Measurements from ENCODE around the gene RHBG.

The RHBG gene

DNA sequence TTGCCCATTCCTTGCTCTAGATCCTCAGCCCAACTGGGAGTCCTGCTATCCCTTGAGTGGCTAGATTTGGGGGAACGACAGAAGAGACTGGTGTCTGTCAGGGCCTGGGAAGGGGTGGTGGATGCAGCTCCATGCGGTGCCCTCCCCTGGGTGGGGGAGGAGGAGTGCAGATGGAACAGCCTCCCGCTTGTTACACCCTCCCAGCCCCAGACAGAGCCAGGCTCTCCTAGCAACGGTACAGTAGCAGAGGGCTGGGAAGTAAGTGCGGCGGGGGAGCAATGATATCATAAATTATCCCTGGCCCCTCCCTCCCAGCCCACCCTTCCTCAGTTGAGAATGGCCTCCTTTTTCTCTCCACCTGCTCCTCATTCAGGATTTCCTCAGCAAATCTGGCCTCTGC, 37.2 kb downstream of the RHBG start:
- TF ChIP-seq EP300 (IDR thresholded peaks at IDR 0.05; ENCODE audit: borderline replicate concordance), result no peak
- no peak for TF ChIP-seq ZBTB7A (IDR thresholded peaks at IDR 0.05; ENCODE audit: low read depth)
- no peak for TF ChIP-seq RAD21 (IDR thresholded peaks at IDR 0.05; ENCODE audit: low read depth)
- TF ChIP-seq FOXM1 (IDR thresholded peaks at IDR 0.05; ENCODE audit: borderline replicate concordance, low read depth), result no peak
- no peak for TF ChIP-seq TAF1 (IDR thresholded peaks at IDR 0.05; ENCODE audit: low read depth)
- no peak for TF ChIP-seq NFIC (IDR thresholded peaks at IDR 0.05)
- TF ChIP-seq YY1 (IDR thresholded peaks at IDR 0.05; ENCODE audit: low read depth), result no peak
- TF ChIP-seq EGR1 (IDR thresholded peaks at IDR 0.05), result no peak
- no peak for TF ChIP-seq TCF12 (IDR thresholded peaks at IDR 0.05; ENCODE audit: low read depth)
- TF ChIP-seq TEAD4 (IDR thresholded peaks at IDR 0.05), result no peak
- TF ChIP-seq CREB1 (IDR thresholded peaks at IDR 0.05; ENCODE audit: low read depth), result no peak
- TF ChIP-seq, protein P1, sequence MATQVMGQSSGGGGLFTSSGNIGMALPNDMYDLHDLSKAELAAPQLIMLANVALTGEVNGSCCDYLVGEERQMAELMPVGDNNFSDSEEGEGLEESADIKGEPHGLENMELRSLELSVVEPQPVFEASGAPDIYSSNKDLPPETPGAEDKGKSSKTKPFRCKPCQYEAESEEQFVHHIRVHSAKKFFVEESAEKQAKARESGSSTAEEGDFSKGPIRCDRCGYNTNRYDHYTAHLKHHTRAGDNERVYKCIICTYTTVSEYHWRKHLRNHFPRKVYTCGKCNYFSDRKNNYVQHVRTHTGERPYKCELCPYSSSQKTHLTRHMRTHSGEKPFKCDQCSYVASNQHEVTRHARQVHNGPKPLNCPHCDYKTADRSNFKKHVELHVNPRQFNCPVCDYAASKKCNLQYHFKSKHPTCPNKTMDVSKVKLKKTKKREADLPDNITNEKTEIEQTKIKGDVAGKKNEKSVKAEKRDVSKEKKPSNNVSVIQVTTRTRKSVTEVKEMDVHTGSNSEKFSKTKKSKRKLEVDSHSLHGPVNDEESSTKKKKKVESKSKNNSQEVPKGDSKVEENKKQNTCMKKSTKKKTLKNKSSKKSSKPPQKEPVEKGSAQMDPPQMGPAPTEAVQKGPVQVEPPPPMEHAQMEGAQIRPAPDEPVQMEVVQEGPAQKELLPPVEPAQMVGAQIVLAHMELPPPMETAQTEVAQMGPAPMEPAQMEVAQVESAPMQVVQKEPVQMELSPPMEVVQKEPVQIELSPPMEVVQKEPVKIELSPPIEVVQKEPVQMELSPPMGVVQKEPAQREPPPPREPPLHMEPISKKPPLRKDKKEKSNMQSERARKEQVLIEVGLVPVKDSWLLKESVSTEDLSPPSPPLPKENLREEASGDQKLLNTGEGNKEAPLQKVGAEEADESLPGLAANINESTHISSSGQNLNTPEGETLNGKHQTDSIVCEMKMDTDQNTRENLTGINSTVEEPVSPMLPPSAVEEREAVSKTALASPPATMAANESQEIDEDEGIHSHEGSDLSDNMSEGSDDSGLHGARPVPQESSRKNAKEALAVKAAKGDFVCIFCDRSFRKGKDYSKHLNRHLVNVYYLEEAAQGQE (IDR thresholded peaks at IDR 0.05; ENCODE audit: low read depth), result no peak
- TF ChIP-seq CEBPB (IDR thresholded peaks at IDR 0.05), result no peak
- TF ChIP-seq, protein P2, sequence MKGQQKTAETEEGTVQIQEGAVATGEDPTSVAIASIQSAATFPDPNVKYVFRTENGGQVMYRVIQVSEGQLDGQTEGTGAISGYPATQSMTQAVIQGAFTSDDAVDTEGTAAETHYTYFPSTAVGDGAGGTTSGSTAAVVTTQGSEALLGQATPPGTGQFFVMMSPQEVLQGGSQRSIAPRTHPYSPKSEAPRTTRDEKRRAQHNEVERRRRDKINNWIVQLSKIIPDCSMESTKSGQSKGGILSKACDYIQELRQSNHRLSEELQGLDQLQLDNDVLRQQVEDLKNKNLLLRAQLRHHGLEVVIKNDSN (IDR thresholded peaks at IDR 0.05), result no peak
- TF ChIP-seq, protein P3, sequence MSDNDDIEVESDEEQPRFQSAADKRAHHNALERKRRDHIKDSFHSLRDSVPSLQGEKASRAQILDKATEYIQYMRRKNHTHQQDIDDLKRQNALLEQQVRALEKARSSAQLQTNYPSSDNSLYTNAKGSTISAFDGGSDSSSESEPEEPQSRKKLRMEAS (IDR thresholded peaks at IDR 0.05), result no peak

DNA sequence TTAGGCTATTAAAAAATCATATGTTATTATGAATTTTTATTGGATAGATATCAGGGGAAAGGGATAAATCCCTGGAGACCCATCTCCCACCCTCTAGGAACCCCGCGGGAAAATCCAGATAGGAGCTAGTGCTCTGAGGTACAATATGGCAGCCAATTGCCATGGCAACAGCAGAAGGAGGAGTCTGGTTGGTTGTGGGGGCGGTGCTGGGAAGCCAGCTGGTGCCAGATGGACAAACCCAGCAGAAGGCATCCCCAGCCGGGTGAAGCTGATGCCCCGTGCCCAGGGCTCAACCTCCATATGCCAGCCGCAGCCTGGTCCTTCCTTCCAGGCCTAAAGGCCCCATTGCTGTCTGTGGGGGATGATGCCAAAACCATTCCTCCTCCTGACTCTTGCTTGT, 38.3 kb downstream of the RHBG start:
- TF ChIP-seq, protein P1 (IDR thresholded peaks at IDR 0.05; ENCODE audit: low read depth), result no peak
- TF ChIP-seq EGR1 (IDR thresholded peaks at IDR 0.05) (no peak), YY1 (IDR thresholded peaks at IDR 0.05; ENCODE audit: low read depth) (no peak), CEBPB (IDR thresholded peaks at IDR 0.05) (no peak), EP300 (IDR thresholded peaks at IDR 0.05; ENCODE audit: borderline replicate concordance) (no peak), TEAD4 (IDR thresholded peaks at IDR 0.05) (no peak), RAD21 (IDR thresholded peaks at IDR 0.05; ENCODE audit: low read depth) (no peak), NFIC (IDR thresholded peaks at IDR 0.05) (no peak), TAF1 (IDR thresholded peaks at IDR 0.05; ENCODE audit: low read depth) (no peak), ZBTB7A (IDR thresholded peaks at IDR 0.05; ENCODE audit: low read depth) (no peak), FOXM1 (IDR thresholded peaks at IDR 0.05; ENCODE audit: borderline replicate concordance, low read depth) (no peak)
- TF ChIP-seq, protein P2 (IDR thresholded peaks at IDR 0.05), result no peak
- TF ChIP-seq, protein P3 (IDR thresholded peaks at IDR 0.05), result no peak

DNA sequence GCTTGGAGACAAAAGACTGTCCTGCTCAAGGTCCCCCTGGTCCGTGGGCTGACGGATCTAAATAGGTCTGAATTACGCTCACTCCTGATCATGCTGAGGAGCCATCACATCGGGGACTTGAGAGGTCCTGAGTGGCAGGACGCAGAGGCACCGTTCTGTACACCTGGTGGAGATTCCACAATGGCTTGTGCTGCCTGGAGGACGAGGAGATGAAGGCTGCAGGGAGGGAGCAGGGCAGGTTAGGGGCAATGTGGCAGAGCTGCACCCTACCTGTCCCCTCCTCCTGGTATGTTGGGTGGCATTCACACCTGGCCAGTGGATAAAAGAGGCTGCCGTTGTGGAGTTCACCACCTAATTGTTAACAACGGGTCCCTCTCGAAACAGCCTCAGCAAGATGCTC, 38.7 kb downstream of the RHBG start:
- TF ChIP-seq CEBPB (IDR thresholded peaks at IDR 0.05) (no peak), EP300 (IDR thresholded peaks at IDR 0.05; ENCODE audit: borderline replicate concordance) (no peak), TCF12 (IDR thresholded peaks at IDR 0.05; ENCODE audit: low read depth) (no peak), ZBTB7A (IDR thresholded peaks at IDR 0.05; ENCODE audit: low read depth) (no peak), FOXM1 (IDR thresholded peaks at IDR 0.05; ENCODE audit: borderline replicate concordance, low read depth) (no peak)

DNA sequence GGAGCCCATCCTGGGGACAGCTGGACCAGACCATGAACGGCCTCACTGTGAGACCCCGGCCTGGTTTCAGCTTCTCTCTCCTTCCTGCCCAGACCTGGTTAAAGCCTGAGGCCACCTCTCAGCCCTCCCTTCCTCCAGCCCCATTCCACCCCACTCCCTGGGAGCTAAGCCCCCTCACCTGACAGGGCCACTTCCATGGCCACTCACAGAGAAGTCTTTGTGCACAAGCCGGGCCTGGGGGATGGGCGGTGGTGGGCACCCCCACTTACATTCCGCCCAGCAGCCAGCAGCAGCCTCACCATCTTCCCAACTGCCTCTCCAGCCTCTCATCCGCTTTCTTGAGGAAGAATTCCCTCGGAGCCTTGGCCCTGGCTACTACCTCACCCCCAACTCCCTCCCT, 40.4 kb downstream of the RHBG start:
- TF ChIP-seq FOXM1 (IDR thresholded peaks at IDR 0.05; ENCODE audit: borderline replicate concordance, low read depth) (no peak), TEAD4 (IDR thresholded peaks at IDR 0.05) (no peak), NFIC (IDR thresholded peaks at IDR 0.05) (no peak), CEBPB (IDR thresholded peaks at IDR 0.05) (no peak), EP300 (IDR thresholded peaks at IDR 0.05; ENCODE audit: borderline replicate concordance) (no peak), ZBTB7A (IDR thresholded peaks at IDR 0.05; ENCODE audit: low read depth) (no peak), RAD21 (IDR thresholded peaks at IDR 0.05; ENCODE audit: low read depth) (no peak), TAF1 (IDR thresholded peaks at IDR 0.05; ENCODE audit: low read depth) (no peak), YY1 (IDR thresholded peaks at IDR 0.05; ENCODE audit: low read depth) (no peak), EGR1 (IDR thresholded peaks at IDR 0.05) (no peak), CREB1 (IDR thresholded peaks at IDR 0.05; ENCODE audit: low read depth) (no peak), TCF12 (IDR thresholded peaks at IDR 0.05; ENCODE audit: low read depth) (no peak)
- TF ChIP-seq, protein P2 (IDR thresholded peaks at IDR 0.05), result no peak
- TF ChIP-seq, protein P3 (IDR thresholded peaks at IDR 0.05), result no peak
- TF ChIP-seq, protein P1 (IDR thresholded peaks at IDR 0.05; ENCODE audit: low read depth), result no peak

Measured in Ishikawa (cell line).